ENCODE results near the gene ATP11C. TPM values are rescaled to one million over a fixed set of nuclear protein-coding genes. Genes with fewer than 3 reads are reported as not detected.
A peak's percentile ranks its signal among the peaks of the same experiment; 100 is the strongest.

The ATP11C gene
- total and polyA plus RNA-seq, 10 of the 15 experiments (the other 5 are each of a cell fraction or from before 2014, with no cell fraction given): 16.2 to 44.0 (median 24.8) TPM

DNA sequence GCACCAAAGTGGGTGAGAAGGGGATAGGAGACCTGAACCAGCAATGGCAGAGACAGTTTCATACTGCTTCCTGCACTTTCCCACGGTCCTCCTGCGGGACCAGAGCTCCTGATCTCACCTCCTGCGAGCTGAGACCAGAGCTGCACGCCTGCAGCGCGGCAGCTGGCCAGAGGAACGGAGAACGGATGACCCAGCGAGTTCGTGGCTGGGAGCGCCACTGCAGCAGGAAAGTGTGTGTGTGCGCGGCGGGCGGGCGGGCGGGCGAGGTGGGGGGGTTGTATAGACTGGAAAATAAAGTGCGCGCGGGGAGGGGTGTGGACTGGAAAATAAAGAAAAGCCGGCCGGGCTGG, 241.4 kb downstream of the ATP11C start:
- ATAC-seq: peak; percentile 35
- Histone ChIP-seq H3K4me2 (ENCODE audit: control insufficient read depth, insufficient read depth) (no peak overlapping the region), H3K79me2 (ENCODE audit: control insufficient read depth, insufficient read depth, low read length) (no peaks in the 10 kb centered on the region), H3K27ac (ENCODE audit: control insufficient read depth, insufficient read depth) (no peak overlapping the region), H2AFZ (ENCODE audit: control insufficient read depth, low read depth, low read length) (no peak overlapping the region), H3K9me3 (replicated peaks; ENCODE audit: control insufficient read depth, insufficient read depth, low read length) (no peaks in the 10 kb centered on the region), H3K4me1 (ENCODE audit: control insufficient read depth, insufficient read depth, low read length) (no peaks in the 10 kb centered on the region), H3K27me3 (replicated peaks in 1 of 2; ENCODE audit: control insufficient read depth in 2 of 2, insufficient read depth in 2 of 2, low read length in 1 of 2) (no peaks in the 10 kb centered on the region), H3K4me3 (no peak overlapping the region), H4K20me1 (ENCODE audit: control insufficient read depth, insufficient read depth) (no peaks in the 10 kb centered on the region), H3K9ac (ENCODE audit: control insufficient read depth, insufficient read depth, low read length) (no peak overlapping the region), H3K36me3 (ENCODE audit: control insufficient read depth in 2 of 2, insufficient read depth in 2 of 2, low read length in 1 of 2) (no peaks in the 10 kb centered on the region)
- no TSS peak for BruUV-seq (replicated peaks)
- TF ChIP-seq SP1 (IDR thresholded peaks at IDR 0.05; ENCODE audit: low read depth, low read length) (no peak), GABPA (IDR thresholded peaks at IDR 0.05; ENCODE audit: low read depth) (no peak), NR2C2 (IDR thresholded peaks at IDR 0.05; ENCODE audit: borderline replicate concordance, control insufficient read depth, insufficient read length, low read depth) (no peak), NFIC (IDR thresholded peaks at IDR 0.05; ENCODE audit: low read depth, low read length) (no peak), SMAD1 (IDR thresholded peaks at IDR 0.05; ENCODE audit: low read depth, partially characterized antibody) (no peak), STAT1 (conservative IDR thresholded peaks at IDR 0.05) (no peak), EED (IDR thresholded peaks at IDR 0.05; ENCODE audit: low read depth) (no peak), SUPT20H (IDR thresholded peaks at IDR 0.05; ENCODE audit: borderline replicate concordance, control insufficient read depth, low read depth, low read length) (no peak), ZSCAN29 (IDR thresholded peaks at IDR 0.05) (no peak), PAX5 (IDR thresholded peaks at IDR 0.05; ENCODE audit: borderline replicate concordance, low read depth, low read length) (no peak), SIN3A (IDR thresholded peaks at IDR 0.05; ENCODE audit: low read depth, low read length) (no peak), CBX5 (IDR thresholded peaks at IDR 0.05; ENCODE audit: low read depth) (no peak), MEF2B (IDR thresholded peaks at IDR 0.05; ENCODE audit: partially characterized antibody, poor library complexity, severe bottlenecking) (no peak), TBL1XR1 (IDR thresholded peaks at IDR 0.05; ENCODE audit: low read depth, low read length) (no peak), LARP7 (IDR thresholded peaks at IDR 0.05) (no peak), RB1 (IDR thresholded peaks at IDR 0.05; ENCODE audit: borderline replicate concordance) (no peak), IKZF2 (IDR thresholded peaks at IDR 0.05) (no peak)
- TF ChIP-seq, protein P1, sequence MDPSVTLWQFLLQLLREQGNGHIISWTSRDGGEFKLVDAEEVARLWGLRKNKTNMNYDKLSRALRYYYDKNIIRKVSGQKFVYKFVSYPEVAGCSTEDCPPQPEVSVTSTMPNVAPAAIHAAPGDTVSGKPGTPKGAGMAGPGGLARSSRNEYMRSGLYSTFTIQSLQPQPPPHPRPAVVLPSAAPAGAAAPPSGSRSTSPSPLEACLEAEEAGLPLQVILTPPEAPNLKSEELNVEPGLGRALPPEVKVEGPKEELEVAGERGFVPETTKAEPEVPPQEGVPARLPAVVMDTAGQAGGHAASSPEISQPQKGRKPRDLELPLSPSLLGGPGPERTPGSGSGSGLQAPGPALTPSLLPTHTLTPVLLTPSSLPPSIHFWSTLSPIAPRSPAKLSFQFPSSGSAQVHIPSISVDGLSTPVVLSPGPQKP (IDR thresholded peaks at IDR 0.05; ENCODE audit: low read depth, low read length): no peak
- TF ChIP-seq, protein P2, sequence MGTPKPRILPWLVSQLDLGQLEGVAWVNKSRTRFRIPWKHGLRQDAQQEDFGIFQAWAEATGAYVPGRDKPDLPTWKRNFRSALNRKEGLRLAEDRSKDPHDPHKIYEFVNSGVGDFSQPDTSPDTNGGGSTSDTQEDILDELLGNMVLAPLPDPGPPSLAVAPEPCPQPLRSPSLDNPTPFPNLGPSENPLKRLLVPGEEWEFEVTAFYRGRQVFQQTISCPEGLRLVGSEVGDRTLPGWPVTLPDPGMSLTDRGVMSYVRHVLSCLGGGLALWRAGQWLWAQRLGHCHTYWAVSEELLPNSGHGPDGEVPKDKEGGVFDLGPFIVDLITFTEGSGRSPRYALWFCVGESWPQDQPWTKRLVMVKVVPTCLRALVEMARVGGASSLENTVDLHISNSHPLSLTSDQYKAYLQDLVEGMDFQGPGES (IDR thresholded peaks at IDR 0.05): no peak
- TF ChIP-seq, protein P3, sequence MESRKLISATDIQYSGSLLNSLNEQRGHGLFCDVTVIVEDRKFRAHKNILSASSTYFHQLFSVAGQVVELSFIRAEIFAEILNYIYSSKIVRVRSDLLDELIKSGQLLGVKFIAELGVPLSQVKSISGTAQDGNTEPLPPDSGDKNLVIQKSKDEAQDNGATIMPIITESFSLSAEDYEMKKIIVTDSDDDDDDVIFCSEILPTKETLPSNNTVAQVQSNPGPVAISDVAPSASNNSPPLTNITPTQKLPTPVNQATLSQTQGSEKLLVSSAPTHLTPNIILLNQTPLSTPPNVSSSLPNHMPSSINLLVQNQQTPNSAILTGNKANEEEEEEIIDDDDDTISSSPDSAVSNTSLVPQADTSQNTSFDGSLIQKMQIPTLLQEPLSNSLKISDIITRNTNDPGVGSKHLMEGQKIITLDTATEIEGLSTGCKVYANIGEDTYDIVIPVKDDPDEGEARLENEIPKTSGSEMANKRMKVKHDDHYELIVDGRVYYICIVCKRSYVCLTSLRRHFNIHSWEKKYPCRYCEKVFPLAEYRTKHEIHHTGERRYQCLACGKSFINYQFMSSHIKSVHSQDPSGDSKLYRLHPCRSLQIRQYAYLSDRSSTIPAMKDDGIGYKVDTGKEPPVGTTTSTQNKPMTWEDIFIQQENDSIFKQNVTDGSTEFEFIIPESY (IDR thresholded peaks at IDR 0.05): no peak
- in situ Hi-C loops (cut with MboI) (no loop called here), intact Hi-C loops (cut with micrococcal nuclease; ENCODE audit: unreplicated experiment) (no loop called here)
- ChIA-PET POLR2A (no interaction called here), RAD21 (ENCODE audit: unreplicated experiment) (no interaction called here), SMC1A (ENCODE audit: uncharacterized antibody, unreplicated experiment) (interaction anchor here (2.3 kb wide), 1 partner anchor 8 kb away, joined by 7 read pairs; no protein-coding TSS in a partner anchor), CTCF (interaction anchor here (0.8 kb wide), 1 partner anchor 71 kb away, joined by 3 read pairs; no protein-coding TSS in a partner anchor)
- FAIRE-seq: no peak
- 33% methylated on average over 23 of the region's 23 CpGs for WGBS (ENCODE audit: insufficient coverage, insufficient replicate concordance, low lambda C conversion rate, missing lambda C conversion rate)
- no peak for DNase-seq (ENCODE audit: low read depth, low spot score)
